ENCODE data around the gene UNC5B.

DNA sequence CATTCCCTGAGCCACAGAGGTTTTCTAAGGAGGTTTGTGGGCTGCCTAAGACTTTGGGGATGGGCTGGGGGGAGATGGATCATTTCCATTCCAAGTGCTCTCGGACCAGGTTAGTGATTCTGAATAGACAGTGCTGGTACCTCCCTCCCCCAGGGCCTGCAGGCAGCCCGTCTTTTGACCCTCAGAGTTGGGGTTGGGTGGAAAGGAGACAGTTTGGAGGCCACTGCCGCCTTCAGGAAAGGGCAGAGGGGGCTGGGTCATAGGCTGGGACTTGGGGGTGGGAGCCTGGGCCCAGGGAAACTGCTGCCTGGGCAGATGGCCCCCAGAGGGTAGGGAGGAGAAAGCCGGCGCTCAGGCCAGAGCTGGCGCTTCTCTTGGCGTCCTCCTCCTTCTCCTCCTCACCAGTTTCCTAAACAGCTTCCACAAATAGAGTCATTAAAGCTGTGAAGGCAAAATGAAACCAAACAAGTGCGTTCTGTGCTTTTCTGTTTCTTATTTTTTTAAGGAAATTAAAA is 4.4 kb downstream of the UNC5B start:
- no peak for TF ChIP-seq POLR2AphosphoS5 (IDR thresholded peaks at IDR 0.05; ENCODE audit: low read depth, low read length)
- no peak for TF ChIP-seq POLR2A (IDR thresholded peaks at IDR 0.05; ENCODE audit: low read depth, low read length)
